Jurkat, Clone E6-1 (cell line): ENCODE results near the gene WWC1. TPM values are rescaled to one million over a fixed set of nuclear protein-coding genes. Genes with fewer than 3 reads are reported as not detected.

ENCODE experiments used
- DNase-seq: peaks from one replicate; pipeline ENCODE4 v3.0.0-alpha.2; 2011; ENCODE audit warnings: low read depth, low spot score
- H3K4me3 ChIP-seq: 2 replicates; pipeline ENCODE4 v1.5.1; 2011; ENCODE audit warnings: mild to moderate bottlenecking, low read length, control low read depth, moderate library complexity
- polyA plus RNA-seq: library from polyadenylated mRNA; unstranded; fragments of >200 nt; gene quantifications from one replicate; pipeline ENCODE4 v1.2.1, GENCODE V29; 2012; ENCODE audit warnings: missing spikeins; ENCODE audit not compliant: insufficient read length, insufficient read depth

Gene WWC1
- polyA plus RNA-seq: 13.9 TPM

GRCh38 chr5:168291342-168291963, at the start of gene WWC1:
Gene WWC1, plus strand, starts transcription at chr5:168291645. Its CDS starts 508 bp downstream, at chr5:168292153.
- peak; percentile 32 for DNase-seq
- peak within 1 kb of the TSS; percentile 27 for H3K4me3 ChIP-seq

GRCh38 chr5:168244838-168245559, 46.4 kb upstream of the WWC1 start:
- no peak for DNase-seq
- H3K4me3 ChIP-seq: no peak overlapping the region

DNA sequence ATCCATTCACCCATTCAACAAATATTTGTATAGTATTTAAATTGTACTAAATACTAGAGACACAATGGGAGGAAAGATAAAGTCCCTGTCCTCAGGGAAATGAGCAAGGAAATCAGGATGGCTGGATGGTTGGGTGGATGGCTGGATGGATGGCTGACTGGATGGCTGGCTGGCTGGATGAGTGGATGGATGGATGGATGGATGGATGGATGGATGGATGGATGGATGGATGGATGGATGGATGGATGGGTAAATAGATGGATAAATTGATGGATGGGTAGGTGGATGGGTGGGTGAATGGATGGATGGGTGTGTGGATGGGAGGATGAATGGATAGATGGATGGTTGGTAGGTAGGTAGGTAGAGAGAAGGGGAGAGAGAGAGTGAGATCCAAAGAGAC, 41.5 kb upstream of the WWC1 start:
- no peak for DNase-seq
- H3K4me3 ChIP-seq: no peak overlapping the region

DNA sequence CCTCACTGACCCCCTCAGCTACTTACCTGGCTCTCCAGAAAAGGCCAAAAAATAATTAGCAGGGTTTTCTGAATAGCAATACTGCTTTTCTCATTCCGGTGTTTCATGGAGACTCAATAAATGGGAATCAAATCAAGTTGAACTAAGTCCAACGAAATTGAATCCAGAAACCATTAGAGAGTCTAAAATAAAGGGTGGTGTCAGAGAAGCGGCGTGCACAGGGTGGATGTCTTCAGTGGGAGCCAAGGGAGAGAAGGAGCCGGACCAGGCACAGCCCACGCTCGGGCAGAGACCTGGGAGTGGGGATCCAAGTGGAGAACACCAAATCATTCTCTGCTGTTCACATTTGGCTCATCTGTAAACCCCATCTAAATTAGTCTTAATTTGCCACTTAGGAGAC, 40.2 kb upstream of the WWC1 start:
- DNase-seq: no peak
- no peak overlapping the region for H3K4me3 ChIP-seq

- no peak overlapping the region for H3K4me3 ChIP-seq
- no peak for DNase-seq
Observed at GRCh38 chr5:168254013-168254693, 37.3 kb upstream of the WWC1 start.

GRCh38 chr5:168260353-168261226, 30.9 kb upstream of the WWC1 start:
- DNase-seq: no peak
- no peak overlapping the region for H3K4me3 ChIP-seq

- DNase-seq: no peak
- no peak overlapping the region for H3K4me3 ChIP-seq
Observed at GRCh38 chr5:168261227-168261571, 30.2 kb upstream of the WWC1 start.

DNA sequence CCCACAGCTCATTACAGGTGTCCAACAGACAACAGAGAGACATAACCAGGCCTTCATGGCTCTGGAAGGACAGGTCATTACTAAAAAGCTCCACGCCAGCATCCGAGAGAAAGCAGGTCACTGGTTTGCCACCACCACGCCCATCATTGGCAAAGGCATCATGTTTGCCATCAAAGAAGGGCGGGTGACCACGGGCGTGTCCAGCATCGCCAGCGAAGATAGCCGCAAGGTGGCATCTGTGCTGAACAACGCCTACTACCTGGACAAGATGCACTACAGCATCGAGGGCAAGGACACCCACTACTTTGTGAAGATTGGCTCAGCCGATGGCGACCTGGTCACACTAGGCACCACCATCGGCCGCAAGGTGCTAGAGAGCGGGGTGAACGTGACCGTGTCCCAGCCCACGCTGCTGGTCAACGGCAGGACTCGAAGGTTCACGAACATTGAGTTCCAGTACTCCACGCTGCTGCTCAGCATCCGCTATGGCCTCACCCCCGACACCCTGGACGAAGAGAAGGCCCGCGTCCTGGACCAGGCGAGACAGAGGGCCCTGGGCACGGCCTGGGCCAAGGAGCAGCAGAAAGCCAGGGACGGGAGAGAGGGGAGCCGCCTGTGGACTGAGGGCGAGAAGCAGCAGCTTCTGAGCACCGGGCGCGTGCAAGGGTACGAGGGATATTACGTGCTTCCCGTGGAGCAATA, 29.3 kb upstream of the WWC1 start:
- H3K4me3 ChIP-seq: no peak overlapping the region
- no peak for DNase-seq

DNA sequence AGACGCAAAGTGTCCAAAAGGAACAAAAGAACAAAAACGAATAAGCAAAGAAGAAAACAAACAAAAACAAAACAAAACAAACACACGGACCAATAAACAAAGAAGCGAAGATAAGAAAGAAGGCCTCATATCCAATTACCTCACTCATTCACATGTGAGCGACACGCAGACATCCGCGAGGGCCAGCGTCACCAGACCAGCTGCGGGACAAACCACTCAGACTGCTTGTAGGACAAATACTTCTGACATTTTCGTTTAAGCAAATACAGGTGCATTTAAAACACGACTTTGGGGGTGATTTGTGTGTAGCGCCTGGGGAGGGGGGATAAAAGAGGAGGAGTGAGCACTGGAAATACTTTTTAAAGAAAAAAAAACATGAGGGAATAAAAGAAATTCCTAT, 28.3 kb upstream of the WWC1 start:
- DNase-seq: no peak
- H3K4me3 ChIP-seq: no peak overlapping the region

DNA sequence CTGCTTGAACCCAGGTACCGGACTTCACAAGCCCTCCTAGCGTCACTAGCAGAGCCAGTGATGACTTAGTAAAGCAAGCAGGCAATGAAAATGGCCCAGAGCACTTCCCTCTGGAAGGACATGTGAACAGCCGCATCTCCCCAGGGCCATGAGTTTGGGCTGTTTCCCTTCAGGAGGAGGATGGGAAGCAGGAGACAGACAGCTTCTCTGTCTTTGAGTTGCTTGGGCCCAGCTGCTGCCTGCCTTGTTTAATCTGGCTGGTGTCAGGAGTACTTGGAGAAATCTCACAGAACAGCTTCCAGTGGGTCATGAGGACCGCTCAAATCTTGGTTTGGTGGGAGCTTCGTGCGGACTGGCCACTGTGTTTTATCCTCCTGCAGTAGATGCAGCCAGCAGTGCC, 25.4 kb upstream of the WWC1 start:
- H3K4me3 ChIP-seq: no peak overlapping the region
- no peak for DNase-seq

- no peak overlapping the region; the same call in 1 of the 2 replicates for H3K4me3 ChIP-seq
- peak; percentile 70 for DNase-seq
Observed at GRCh38 chr5:168268949-168269936, 22.2 kb upstream of the WWC1 start.

DNA sequence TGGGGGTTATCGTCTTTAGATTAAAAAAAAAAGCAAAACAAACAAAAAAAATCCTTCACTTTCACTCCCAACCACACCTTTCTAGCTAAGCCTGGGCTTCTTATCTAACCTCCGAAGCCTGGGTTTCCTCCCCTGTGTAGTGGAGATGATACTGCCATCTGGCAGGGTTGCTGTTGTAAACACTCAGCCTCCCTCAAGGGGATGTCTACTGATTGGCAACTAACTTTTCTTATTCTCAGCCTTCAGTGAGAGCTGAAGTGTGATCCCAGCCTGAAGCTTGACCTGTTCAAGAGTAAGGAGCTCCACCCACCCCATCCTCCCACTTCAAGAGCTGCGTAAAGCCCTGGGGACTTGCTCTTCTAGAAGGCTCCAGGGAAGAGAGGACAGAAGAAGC, 21.5 kb upstream of the WWC1 start:
- DNase-seq: peak; percentile 43
- H3K4me3 ChIP-seq: no peak overlapping the region

DNA sequence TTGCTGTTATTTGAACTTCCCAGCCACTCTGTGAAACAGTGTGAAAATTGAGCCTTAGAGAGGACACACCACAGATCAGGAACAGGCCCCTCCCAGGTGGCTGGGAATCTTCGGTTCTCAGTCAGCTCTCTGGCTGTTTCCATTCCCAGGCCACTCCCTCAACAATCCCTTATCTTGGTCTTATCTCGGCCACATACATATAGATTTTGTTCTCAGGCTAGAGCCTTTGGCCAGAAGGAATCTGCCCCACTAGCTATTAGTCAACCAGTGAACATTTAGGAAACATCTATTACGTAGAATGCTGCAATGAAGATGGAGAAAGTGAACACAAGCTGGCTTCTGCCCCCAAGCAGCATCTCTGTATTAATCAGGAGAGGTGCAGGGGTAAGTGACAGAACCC, 21.0 kb upstream of the WWC1 start:
- DNase-seq: no peak
- H3K4me3 ChIP-seq: no peak overlapping the region

GRCh38 chr5:168273056-168273980, 18.1 kb upstream of the WWC1 start:
- no peak overlapping the region for H3K4me3 ChIP-seq
- DNase-seq: no peak

DNA sequence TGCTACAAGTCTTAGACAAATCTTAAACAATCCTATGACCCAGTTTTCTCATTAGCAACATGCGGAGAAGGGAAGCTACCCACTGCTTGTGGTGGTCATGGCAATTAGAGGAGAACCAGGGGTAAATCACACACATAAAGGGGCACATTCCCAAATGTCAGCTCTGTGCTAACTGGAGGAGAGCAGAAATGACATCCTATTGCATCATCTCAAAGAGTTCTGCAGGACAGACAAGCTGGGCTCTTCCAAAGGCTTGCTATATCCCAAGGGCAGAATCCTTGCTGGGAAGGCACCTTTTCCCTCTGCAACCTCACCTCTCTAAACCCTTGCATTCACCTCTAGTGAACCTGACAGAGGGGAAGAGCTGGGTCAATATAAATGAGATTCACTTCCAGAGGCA, 17.0 kb upstream of the WWC1 start:
- DNase-seq: no peak
- no peak overlapping the region for H3K4me3 ChIP-seq

DNA sequence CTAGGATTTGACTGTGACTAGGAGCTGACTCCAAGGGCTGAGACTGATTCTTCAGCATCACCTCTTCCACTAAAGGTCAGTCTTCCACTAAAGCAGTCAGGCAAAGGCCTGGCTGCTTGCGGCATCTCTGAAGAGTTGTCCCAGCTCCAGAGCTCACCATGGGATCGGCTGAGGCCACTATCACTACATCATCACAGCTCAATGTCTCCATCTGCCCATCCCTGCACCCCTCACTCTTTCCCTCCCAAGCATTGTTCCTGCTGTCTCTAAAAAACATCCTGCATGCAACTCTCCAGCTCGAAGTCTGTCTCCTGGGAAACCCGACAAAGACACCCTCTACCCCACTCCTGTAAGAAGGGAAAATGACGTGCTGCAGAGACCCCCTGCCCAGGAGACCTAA, 15.5 kb upstream of the WWC1 start:
- no peak for DNase-seq
- no peak overlapping the region for H3K4me3 ChIP-seq

DNA sequence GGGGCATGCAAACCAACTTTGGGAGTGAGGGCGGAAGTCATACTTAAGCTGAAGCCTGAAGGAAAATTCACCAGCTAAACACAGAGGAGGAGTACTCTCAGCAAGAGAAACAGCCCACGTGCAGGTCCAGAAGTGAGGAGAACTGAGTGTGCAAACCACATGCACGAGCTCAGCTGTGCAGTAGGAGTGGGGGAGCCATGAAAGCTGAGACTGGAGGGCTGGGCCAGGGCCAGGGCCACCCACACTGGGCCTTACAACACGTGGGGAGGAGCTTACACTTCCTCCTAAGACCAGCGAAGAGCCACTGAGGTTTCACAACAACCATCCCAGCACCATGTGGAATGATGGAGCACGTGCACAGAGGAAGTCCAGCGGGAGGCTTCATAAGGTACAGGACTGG, 9.3 kb upstream of the WWC1 start:
- no peak for DNase-seq
- no peak overlapping the region for H3K4me3 ChIP-seq
